Activated naive CD8-positive, alpha-beta T cell treated with anti-CD3 and anti-CD28 coated beads, Interleukin-2, amount 50 U/mL, for 16 hours (primary cell): ENCODE results near the gene BEND7.

Experiments used
- DNase-seq: peaks from one replicate; pipeline ENCODE4 v3.0.0-alpha.2; 2020; ENCODE audit warnings: low read depth, low spot score

The BEND7 gene

DNA sequence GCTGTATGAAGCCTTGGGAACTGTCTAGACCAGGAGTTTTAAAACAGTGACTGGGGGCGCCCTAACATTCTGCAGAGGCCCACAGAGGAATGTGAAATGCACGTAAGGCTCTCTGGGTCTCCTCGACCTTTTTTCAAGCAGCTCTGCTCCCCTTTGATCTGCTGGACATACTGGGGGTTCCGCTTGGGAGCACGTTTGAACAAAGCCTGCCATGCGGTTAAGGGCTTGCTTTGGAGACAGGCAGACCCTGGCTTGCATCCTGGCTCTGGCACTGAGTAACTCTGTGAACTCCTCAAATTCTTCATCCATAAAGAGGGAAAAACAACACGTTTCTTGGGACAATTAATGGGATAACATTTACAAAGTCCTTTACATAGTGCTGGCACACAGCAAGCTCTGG lies 7.8 kb downstream of the BEND7 start:
- no peak for DNase-seq

DNA sequence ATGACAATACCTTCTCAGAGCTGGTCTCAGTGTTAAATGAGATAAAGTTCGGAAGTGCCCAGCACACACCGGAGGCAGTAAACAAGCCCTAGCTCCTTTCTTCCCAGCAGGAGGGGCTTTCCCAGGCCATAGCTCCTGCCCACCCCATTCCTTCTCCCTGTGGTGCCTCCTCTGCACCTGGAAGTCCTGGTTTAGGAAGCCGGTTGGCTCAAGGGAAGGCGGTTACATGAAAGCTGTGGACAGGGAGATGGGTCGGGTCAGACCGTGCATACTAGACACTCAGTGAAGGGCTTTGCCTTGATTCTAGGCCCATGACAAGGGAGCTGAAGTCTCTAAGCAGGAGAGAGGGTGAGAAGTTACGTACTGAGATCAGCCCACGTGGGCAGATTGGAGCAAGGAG lies 8.6 kb downstream of the BEND7 start:
- DNase-seq: no peak

- DNase-seq: no peak
These were observed 10.6 kb downstream of the BEND7 start for GRCh38 chr10:13518076-13518692.

DNA sequence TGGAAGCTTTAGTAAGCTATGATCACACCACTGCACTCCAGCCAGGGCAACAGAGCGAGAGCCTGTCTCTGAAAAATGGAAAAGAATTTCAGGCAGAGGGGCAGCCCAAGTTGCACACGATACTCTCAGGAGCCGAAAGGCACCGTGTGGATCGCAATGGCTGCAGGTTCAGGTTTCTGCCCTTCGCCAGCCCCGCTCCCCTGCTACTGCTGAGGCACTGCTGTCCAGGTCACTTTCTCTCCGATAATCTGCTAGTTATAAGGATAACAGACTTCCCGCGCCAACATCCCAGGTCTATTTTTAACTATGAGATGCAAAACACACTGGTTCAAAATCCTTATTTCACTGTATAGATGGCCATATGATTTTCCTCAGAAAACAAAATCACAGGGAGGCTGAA lies 11.1 kb downstream of the BEND7 start:
- no peak for DNase-seq

DNA sequence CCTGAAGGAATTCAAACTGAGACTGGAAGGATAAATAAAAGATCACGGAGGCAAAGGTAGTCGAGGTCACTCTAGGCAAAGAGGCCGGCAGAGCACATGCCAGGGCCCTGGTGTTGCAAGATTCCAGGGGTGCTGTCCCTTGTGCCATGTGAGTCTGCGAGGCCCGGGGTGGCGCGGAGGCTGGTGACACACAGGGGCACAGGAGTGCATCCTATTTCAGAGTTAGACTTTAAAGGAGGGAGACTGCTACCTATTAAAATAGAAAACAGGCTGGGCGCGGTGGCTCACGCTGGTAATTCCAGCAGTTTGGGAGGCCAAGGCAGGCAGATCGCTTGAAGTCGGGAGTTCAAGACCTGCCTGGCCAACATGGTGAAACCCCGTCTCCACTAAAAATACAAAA lies 12.6 kb downstream of the BEND7 start:
- no peak for DNase-seq

- DNase-seq: no peak
These were observed 13.3 kb downstream of the BEND7 start for GRCh38 chr10:13515467-13515866.

- DNase-seq: no peak
These were observed 14.5 kb downstream of the BEND7 start for GRCh38 chr10:13514296-13514695.

DNA sequence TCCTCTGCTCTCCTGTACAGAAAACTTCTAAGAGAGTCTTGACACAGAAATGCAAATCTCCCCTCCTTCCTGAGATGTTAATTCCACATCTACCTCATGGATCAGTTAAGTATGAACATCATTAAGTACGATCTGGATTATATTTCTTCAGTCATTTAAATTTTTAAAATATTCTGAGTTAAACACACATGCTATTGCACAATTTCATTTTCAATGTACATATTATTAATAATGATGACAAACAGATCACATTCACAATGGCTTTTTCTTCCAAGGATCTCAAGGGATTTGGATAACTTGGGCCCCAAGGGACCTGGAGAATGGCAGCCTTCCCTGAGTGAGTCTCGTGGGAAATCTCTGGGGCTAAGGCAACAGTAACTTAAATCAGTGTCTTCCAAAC lies 16.2 kb downstream of the BEND7 start:
- DNase-seq: no peak

DNA sequence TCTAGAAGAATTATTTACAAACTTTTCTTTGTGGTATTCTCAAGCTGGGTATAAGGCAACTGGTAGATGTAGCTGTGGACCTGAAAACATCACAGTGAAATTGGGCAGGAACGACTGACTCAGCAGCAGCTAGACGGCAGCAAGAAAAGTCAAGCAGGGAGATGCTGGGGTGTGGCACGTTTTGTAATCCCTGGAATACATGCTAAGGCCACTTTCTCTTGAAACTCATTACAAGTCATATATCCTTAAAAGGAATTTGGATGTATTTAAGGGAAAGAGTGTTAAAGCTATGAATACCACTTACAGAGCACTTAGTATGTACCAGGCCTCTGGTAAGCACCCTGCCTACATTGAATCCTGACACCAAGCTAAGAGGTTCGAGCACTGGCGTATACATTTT lies 17.4 kb downstream of the BEND7 start:
- no peak for DNase-seq

- DNase-seq: no peak
These were observed 23.6 kb downstream of the BEND7 start for GRCh38 chr10:13505052-13505680.

GRCh38 chr10:13503745-13504463 lies 24.9 kb downstream of the BEND7 start:
- no peak for DNase-seq

GRCh38 chr10:13502380-13502779 lies 26.4 kb downstream of the BEND7 start:
- DNase-seq: no peak

- DNase-seq: no peak
These were observed 28.6 kb downstream of the BEND7 start for GRCh38 chr10:13500201-13500600.

DNA sequence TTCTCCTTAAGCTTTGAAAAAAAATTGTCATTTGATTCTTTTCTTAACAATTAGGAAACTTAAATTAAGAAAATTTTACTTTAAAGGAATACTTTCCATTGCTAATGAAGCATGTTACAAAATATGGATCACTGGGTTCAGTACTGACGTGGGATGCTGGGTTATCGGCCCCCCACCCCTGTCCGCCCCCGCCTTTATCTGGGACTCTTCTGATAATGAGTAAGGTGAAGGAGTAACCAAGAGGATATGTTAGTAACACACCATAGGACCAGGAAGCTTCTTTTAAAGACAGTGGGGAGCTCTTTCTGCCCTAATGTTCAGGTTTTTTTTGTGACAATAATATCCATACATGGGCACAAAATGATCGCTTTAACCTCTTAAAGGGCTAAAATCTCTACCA lies 29.7 kb downstream of the BEND7 start:
- DNase-seq: no peak

DNA sequence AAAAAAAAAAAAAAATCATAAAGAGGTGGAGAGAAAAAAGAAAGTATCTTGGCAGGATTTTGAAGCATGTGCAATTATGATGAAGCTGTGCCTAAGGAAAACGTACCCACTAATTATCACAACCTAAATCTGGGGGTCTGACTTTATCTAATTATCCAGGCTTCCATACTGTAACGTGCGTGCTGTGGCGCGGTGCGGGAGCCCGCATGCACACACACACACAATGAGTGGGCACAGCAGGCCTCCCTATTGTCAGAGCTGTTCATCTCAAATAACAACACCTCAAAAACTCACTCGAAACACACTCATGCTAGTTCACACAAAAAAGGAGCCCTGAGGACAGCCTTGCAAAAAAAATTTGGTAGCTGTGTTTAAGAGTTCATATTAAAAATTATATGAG lies 31.9 kb downstream of the BEND7 start:
- DNase-seq: no peak

- DNase-seq: no peak
These were observed 32.6 kb downstream of the BEND7 start for GRCh38 chr10:13496164-13496563.

GRCh38 chr10:13492493-13493180 lies 36.2 kb downstream of the BEND7 start:
- DNase-seq: no peak

DNA sequence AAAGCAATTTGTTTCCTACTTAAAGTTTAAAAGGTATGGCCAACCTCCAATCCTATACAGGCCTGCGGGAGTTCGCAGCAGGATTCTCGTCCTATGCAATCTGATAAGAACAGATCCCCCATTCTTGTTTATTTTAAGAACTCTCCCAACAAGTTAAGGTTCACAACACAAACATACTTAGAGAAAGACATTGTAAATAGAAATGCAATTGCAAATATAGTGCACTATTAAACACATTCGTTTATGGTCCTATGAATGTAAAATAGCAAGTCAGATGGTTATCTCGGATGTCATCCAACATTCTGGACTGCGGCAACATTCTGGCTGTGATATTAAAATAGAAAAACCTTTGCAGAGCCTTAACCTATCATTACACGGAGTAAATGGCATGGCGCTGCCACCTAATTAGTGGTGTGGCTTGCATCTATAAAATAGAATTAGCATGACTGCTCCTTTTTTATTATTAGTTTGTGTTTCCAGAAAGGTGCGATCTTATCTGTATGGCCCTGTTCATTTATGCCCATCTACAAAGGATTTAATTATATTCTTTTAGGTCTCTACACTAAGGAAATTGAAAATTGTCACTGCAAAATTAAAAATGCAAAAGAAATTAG lies 37.0 kb downstream of the BEND7 start:
- DNase-seq: no peak

DNA sequence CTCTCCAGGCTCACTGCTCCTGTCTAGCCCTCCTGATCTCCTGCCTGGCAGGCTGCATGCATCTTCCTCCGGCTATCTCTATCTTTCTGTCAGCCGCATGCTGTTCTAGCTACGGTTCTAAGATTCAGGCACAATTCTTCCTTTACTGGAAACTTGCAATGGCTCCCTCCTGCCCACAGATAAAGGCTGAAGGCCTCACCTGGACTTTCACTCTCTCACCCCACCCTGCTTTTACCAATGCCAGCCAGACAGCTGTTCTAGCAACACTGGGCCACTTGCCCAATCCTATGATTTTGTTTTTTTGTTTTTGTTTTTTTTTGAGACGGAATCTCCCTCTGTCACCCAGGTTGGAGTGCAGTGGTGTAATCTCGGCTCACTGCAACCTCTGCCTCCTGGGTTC lies 38.3 kb downstream of the BEND7 start:
- no peak for DNase-seq

DNA sequence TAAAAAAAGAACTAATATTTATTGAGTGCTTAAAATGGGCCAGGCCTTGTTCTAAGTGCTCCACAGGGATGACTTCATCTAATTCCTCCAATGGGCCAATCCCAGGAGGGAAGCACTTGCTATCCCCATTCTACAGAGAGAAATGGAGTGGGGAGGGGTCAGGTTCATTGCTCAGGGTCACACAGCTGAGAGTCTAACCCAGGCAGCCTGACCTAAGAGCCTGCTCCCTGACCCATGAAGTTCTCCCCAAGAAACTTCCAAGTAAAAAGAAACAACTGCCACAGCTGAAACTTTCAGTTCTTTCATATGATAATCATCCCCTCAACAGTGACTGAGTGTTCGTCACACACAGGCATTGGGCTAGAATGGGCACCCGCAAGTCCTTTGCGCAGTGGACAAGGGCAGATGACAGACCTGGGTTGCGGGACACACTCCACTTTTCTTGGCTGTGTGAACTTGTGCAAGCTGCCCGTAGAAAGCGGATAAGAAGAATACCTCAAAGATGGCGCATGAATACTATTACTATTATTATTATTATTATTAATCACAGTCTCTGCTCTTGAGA lies 39.7 kb downstream of the BEND7 start:
- DNase-seq: no peak

GRCh38 chr10:13485623-13486022 lies 43.2 kb downstream of the BEND7 start:
- no peak for DNase-seq

GRCh38 chr10:13483951-13484350 lies 44.9 kb downstream of the BEND7 start:
- no peak for DNase-seq
